Hepatocyte (in vitro differentiated cells): ENCODE data around the gene SERTAD3. TPM values are rescaled to one million over a fixed set of nuclear protein-coding genes. Genes with fewer than 3 reads are reported as not detected.

Experiments used
- polyA plus RNA-seq: library from polyadenylated mRNA; unstranded; fragments of >200 nt; fragmentation: Nextera tagmentation; extraction: Ambion mirVana; gene quantifications from 2 replicates; pipeline ENCODE4 v1.2.1, GENCODE V29; 2016
- small RNA-seq: library from RNA; depleted of rRNA; stranded (forward); fragments of <200 nt; gene quantifications from one replicate; pipeline ENCODE3, GENCODE V24; 2014
- total RNA-seq: library from RNA; depleted of rRNA; stranded (reverse); fragments of >200 nt; gene quantifications from 2 replicates; pipeline ENCODE4 v1.2.3, GENCODE V29; 2014

Gene SERTAD3
- total and polyA plus RNA-seq, 2 experiments from 2014 or later = 36.4 to 64.0 TPM

Small RNAs within 50 kb of the gene (small RNA-seq; reads per million reads assigned to genes)
- not detected for gene RF00017

Other genes with a start within 250 kb of the SERTAD3 start
- not detected in 2 replicates for gene TTC9B, start 226.0 kb downstream of the SERTAD3 start, total RNA-seq
- 0.21 and 0.33 TPM in 2 replicates for gene TTC9B, start 226.0 kb downstream of the SERTAD3 start, polyA plus RNA-seq
- 0.12 TPM in 1 of 2 replicates, not detected in the other for gene CCNP, start 217.6 kb downstream of the SERTAD3 start, total RNA-seq
- gene CCNP, start 217.6 kb downstream of the SERTAD3 start, polyA plus RNA-seq = 0.52 TPM in 1 of 2 replicates, not detected in the other
- 103 and 106 TPM in 2 replicates for gene AKT2, start 159.0 kb downstream of the SERTAD3 start, total RNA-seq
- 53.7 and 54.9 TPM in 2 replicates for gene AKT2, start 159.0 kb downstream of the SERTAD3 start, polyA plus RNA-seq
- gene C19orf47, start 95.9 kb downstream of the SERTAD3 start, total RNA-seq = 7.4 and 9.7 TPM in 2 replicates
- 9.3 and 9.8 TPM in 2 replicates for gene C19orf47, start 95.9 kb downstream of the SERTAD3 start, polyA plus RNA-seq
- gene PLD3, start 95.6 kb downstream of the SERTAD3 start, total RNA-seq = 668 and 805 TPM in 2 replicates
- gene PLD3, start 95.6 kb downstream of the SERTAD3 start, polyA plus RNA-seq = 1,297 and 1,400 TPM in 2 replicates
- 0.07 and 0.08 TPM in 2 replicates for gene HIPK4, start 54.2 kb downstream of the SERTAD3 start, total RNA-seq
- gene HIPK4, start 54.2 kb downstream of the SERTAD3 start, polyA plus RNA-seq = 0.13 TPM in 1 of 2 replicates, not detected in the other
- gene PRX, start 31.0 kb downstream of the SERTAD3 start, total RNA-seq = 1.9 and 2.0 TPM in 2 replicates
- gene PRX, start 31.0 kb downstream of the SERTAD3 start, polyA plus RNA-seq = 0.80 and 1.4 TPM in 2 replicates
- 14.4 and 17.1 TPM in 2 replicates for gene SERTAD1, start 18.3 kb downstream of the SERTAD3 start, total RNA-seq
- 17.9 and 23.6 TPM in 2 replicates for gene SERTAD1, start 18.3 kb downstream of the SERTAD3 start, polyA plus RNA-seq
- 114 and 116 TPM in 2 replicates for gene BLVRB, start 21.4 kb upstream of the SERTAD3 start, total RNA-seq
- 146 and 157 TPM in 2 replicates for gene BLVRB, start 21.4 kb upstream of the SERTAD3 start, polyA plus RNA-seq
- gene SPTBN4, start 22.7 kb upstream of the SERTAD3 start, total RNA-seq = 0.28 and 0.67 TPM in 2 replicates
- 0.66 and 1.3 TPM in 2 replicates for gene SPTBN4, start 22.7 kb upstream of the SERTAD3 start, polyA plus RNA-seq
- gene SHKBP1, start 132.5 kb upstream of the SERTAD3 start, total RNA-seq = 22.6 and 44.6 TPM in 2 replicates
- gene SHKBP1, start 132.5 kb upstream of the SERTAD3 start, polyA plus RNA-seq = 81.3 and 83.6 TPM in 2 replicates
- gene LTBP4, start 157.0 kb upstream of the SERTAD3 start, total RNA-seq = 45.6 and 50.2 TPM in 2 replicates
- gene LTBP4, start 157.0 kb upstream of the SERTAD3 start, polyA plus RNA-seq = 163 and 185 TPM in 2 replicates
- gene NUMBL, start 246.3 kb upstream of the SERTAD3 start, total RNA-seq = 15.7 and 26.0 TPM in 2 replicates
- gene NUMBL, start 246.3 kb upstream of the SERTAD3 start, polyA plus RNA-seq = 31.3 and 32.1 TPM in 2 replicates